Esophagus mucosa (tissue), 1 donor: Measurements from ENCODE around the gene ANKS1B. TPM values are rescaled to one million over a fixed set of nuclear protein-coding genes. Genes with fewer than 3 reads are reported as not detected.
A peak's percentile ranks its signal among the peaks of the same experiment; 100 is the strongest.

Experiments
- ATAC-seq: fragments of 200-7000 bp; cut with Tn5 transposase; one replicate; pipeline ENCODE4 v1.9.1; 2020
- total RNA-seq: library from RNA; stranded (reverse); gene quantifications from one replicate; pipeline ENCODE4 v1.2.4, GENCODE V29; 2023
- donor health status: DM: yes; HTN: yes; CAD: no.

The ANKS1B gene
- total RNA-seq, 1 donor from 2014 or later, result 2.8 TPM

GRCh38 chr12:99259040-99259934 is 725.4 kb downstream of the ANKS1B start:
- ATAC-seq, result no peak

- ATAC-seq, result no peak
Measured at GRCh38 chr12:99257672-99258071, 727.1 kb downstream of the ANKS1B start.

- no peak for ATAC-seq
Measured at GRCh38 chr12:99253068-99253467, 731.7 kb downstream of the ANKS1B start.

- ATAC-seq, result no peak
Measured at GRCh38 chr12:99250091-99250490, 734.6 kb downstream of the ANKS1B start.

- no peak for ATAC-seq
Measured at GRCh38 chr12:99249543-99249942, 735.2 kb downstream of the ANKS1B start.

GRCh38 chr12:99237907-99238538 is 746.7 kb downstream of the ANKS1B start:
- peak; percentile 95 for ATAC-seq

- ATAC-seq, result peak; percentile 61
Measured at GRCh38 chr12:99235381-99235780, 749.4 kb downstream of the ANKS1B start.

- ATAC-seq, result no peak
Measured at GRCh38 chr12:99234702-99235101, 750.0 kb downstream of the ANKS1B start.

GRCh38 chr12:99232324-99232723 is 752.4 kb downstream of the ANKS1B start:
- peak; percentile 43 for ATAC-seq

GRCh38 chr12:99231031-99231430 is 753.7 kb downstream of the ANKS1B start:
- no peak for ATAC-seq

- ATAC-seq, result no peak
Measured at GRCh38 chr12:99224237-99224636, 760.5 kb downstream of the ANKS1B start.

- no peak for ATAC-seq
Measured at GRCh38 chr12:99223579-99223978, 761.2 kb downstream of the ANKS1B start.

GRCh38 chr12:99213047-99213446 is 771.7 kb downstream of the ANKS1B start:
- no peak for ATAC-seq

- no peak for ATAC-seq
Measured at GRCh38 chr12:99212275-99212674, 772.5 kb downstream of the ANKS1B start.

- no peak for ATAC-seq
Measured at GRCh38 chr12:99205111-99205510, 779.6 kb downstream of the ANKS1B start.

GRCh38 chr12:99201906-99202645 is 782.7 kb downstream of the ANKS1B start:
- no peak for ATAC-seq

GRCh38 chr12:99200711-99201384 is 783.9 kb downstream of the ANKS1B start:
- peak; percentile 89 for ATAC-seq

- no peak for ATAC-seq
Measured at GRCh38 chr12:99195474-99195873, 789.3 kb downstream of the ANKS1B start.

- no peak for ATAC-seq
Measured at GRCh38 chr12:99192489-99192888, 792.2 kb downstream of the ANKS1B start.

GRCh38 chr12:99176871-99177270 is 807.9 kb downstream of the ANKS1B start:
- ATAC-seq, result no peak

GRCh38 chr12:99170461-99170860 is 814.3 kb downstream of the ANKS1B start:
- ATAC-seq, result no peak

GRCh38 chr12:99170037-99170436 is 814.7 kb downstream of the ANKS1B start:
- ATAC-seq, result no peak

GRCh38 chr12:99157946-99158345 is 826.8 kb downstream of the ANKS1B start:
- ATAC-seq, result no peak
